ENCODE measurements around the gene CMC4.

CMC4 gene

GRCh38 chrX:155070975-155071693 lies at the start of gene CMC4, which contains the start of the genes BRCC3 and MTCP1:
CMC4 (minus strand) TSS chrX:155071136; CDS start chrX:155064023, 7,113 bp downstream.
BRCC3 (plus strand) TSS chrX:155071508; CDS start chrX:155071528, 20 bp downstream.
MTCP1 (minus strand) TSS chrX:155071136; CDS start chrX:155066010, 5,126 bp downstream.
- peak within 1 kb of the TSS; percentile 91 for H3K4me3 ChIP-seq (ENCODE audit: low read length)
- TF ChIP-seq ZNF274 (IDR thresholded peaks at IDR 0.05; ENCODE audit: low read depth, low read length) = no peak

DNA sequence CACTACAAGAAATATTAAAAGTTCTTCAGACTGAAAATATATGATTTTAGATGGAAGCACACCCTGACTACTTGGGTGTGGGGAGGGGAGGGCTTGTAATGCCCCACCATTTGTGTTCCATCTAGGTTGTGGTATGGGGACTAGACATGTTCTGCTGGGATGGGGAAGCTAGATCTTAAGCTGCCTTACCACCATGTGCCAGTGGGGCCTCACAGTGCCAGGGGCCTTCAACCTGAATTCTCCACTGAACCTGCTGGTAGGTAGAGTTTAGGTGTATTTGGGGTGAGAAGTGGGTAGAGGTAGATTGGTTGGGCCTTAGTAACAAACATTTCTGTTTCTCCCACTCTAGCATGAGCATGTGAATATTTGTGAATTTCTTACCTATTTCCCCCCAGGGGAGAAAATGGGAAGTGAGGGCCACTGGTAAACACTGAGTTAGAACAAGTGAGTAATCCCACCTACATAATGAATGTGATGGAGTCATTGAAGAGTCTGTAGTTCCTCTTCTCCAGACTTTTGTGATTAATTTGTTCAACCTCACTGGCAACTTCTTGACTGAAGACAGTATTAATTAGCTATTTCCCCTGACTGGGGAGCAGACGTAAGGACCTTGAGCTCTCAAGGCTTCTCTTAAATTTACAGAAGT lies 44.4 kb upstream of the CMC4 start:
- H3K4me3 ChIP-seq (ENCODE audit: low read length) = no peak overlapping the region
- TF ChIP-seq ZNF274 (IDR thresholded peaks at IDR 0.05; ENCODE audit: low read depth, low read length) = no peak

GRCh38 chrX:155113097-155113496 lies 42.2 kb upstream of the CMC4 start:
- TF ChIP-seq ZNF274 (IDR thresholded peaks at IDR 0.05; ENCODE audit: low read depth, low read length) = no peak
- no peak overlapping the region for H3K4me3 ChIP-seq (ENCODE audit: low read length)

- no peak for TF ChIP-seq ZNF274 (IDR thresholded peaks at IDR 0.05; ENCODE audit: low read depth, low read length)
- H3K4me3 ChIP-seq (ENCODE audit: low read length) = no peak overlapping the region
These were observed 41.2 kb upstream of the CMC4 start for GRCh38 chrX:155112171-155112570.

GRCh38 chrX:155108427-155108826 lies 37.5 kb upstream of the CMC4 start:
- no peak overlapping the region for H3K4me3 ChIP-seq (ENCODE audit: low read length)
- no peak for TF ChIP-seq ZNF274 (IDR thresholded peaks at IDR 0.05; ENCODE audit: low read depth, low read length)

DNA sequence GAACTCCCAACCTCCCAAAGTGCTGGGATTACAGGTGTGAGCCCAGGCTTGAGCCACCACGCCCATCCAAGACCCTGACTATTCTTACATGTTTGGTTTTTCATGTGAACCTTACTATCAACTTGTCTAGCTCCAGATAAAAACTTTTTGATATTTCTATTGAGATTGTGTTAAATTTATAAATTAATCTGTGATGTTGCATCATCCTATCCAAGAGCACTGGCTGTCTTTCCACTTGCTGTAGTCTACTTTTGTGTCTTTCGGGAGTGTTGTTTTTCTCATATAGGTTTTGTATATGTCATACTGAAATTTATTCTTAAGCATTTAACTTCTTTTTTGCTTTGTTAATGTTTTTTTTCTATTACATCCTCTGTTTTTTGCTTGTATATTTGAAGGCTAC lies 35.0 kb upstream of the CMC4 start:
- H3K4me3 ChIP-seq (ENCODE audit: low read length) = no peak overlapping the region
- TF ChIP-seq ZNF274 (IDR thresholded peaks at IDR 0.05; ENCODE audit: low read depth, low read length) = no peak

GRCh38 chrX:155094468-155095061 lies 23.6 kb upstream of the CMC4 start:
- H3K4me3 ChIP-seq (ENCODE audit: low read length) = no peak overlapping the region
- TF ChIP-seq ZNF274 (IDR thresholded peaks at IDR 0.05; ENCODE audit: low read depth, low read length) = no peak

DNA sequence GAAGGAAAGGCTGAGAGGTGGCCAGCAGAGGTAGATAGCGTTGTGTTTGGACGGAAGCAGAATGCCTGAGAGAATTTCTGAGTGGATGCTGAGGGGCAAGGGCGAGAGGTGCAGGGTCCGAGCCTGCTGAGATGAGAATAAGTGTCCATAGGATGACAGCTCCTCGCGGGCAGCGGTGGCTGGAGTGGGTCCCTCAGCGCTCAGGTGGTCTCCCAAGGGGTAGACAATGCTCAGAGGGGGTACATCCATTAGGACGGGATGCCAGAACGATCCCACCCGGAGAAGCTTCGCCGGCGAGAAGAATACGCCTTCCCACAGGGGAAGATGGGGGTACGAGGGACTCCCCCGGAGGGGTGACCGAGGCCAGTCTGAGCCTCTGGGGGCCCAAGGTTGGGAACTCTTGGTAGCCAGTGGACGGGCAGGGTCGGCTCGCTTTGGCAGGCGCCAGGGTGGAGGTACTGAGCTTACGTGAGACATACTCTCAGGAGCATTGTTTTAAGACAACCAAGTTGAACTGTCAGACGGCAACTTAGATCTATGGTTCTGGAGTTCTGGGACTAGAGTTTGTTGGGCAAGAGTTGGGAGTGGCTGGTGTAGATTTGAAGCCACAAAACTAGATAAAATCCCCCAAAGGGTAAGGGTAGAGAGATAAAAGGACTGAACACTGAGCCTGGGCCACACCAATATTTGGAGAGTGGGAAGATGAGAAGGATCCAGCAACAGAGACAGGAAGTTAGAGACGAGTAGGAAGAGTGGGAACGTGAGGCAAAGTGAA lies 16.2 kb upstream of the CMC4 start:
- H3K4me3 ChIP-seq (ENCODE audit: low read length) = no peak overlapping the region
- no peak for TF ChIP-seq ZNF274 (IDR thresholded peaks at IDR 0.05; ENCODE audit: low read depth, low read length)

- no peak overlapping the region for H3K4me3 ChIP-seq (ENCODE audit: low read length)
- TF ChIP-seq ZNF274 (IDR thresholded peaks at IDR 0.05; ENCODE audit: low read depth, low read length) = no peak
These were observed 15.4 kb upstream of the CMC4 start for GRCh38 chrX:155086202-155086840.

DNA sequence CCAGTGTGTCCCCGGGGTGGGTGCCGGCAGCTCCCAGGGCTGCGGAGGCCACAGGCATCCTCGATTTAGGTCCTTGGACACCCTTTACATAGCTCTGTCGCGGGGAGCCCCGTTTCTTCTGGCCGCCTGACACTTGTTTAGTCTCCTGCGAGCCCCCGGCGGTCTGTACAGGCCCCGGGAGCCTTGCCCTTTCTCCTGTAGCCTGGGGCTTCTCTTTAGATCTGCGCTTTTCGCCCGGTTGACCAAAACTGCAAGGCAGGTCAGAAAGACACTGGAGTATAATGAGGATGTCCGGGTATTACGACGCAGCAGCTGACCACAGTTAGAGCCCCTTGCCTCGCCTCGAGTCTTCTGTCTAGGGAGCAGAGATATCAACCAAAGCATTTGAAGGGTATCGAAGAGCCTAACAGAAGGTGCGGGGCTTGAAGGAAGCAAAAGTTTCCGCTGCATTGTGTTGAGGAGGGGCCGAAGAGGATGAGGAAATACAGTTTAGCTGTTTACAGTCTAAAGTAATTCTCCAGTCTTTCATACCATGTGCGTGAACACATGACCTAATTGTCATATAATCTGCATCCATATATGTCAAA lies 851 bp upstream of the CMC4 start:
- TF ChIP-seq ZNF274 (IDR thresholded peaks at IDR 0.05; ENCODE audit: low read depth, low read length) = no peak
- H3K4me3 ChIP-seq (ENCODE audit: low read length) = peak overlapping the region; percentile 91

DNA sequence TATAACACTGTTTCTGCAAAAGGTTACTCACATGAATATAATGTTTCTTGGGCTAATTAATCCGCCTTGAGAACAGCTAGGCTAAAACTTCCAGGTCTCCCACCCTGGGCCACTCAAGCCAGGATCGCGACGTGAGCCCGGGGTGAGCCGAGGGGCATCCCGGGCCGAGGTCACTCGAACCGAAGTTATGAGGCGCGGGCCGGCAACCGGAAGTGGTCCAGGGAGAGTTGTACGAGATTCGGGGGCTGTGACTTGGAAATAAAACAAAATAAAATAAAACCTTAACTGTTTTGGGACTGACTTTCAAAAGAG lies 317 bp downstream of the CMC4 start:
- no peak for TF ChIP-seq ZNF274 (IDR thresholded peaks at IDR 0.05; ENCODE audit: low read depth, low read length)
- H3K4me3 ChIP-seq (ENCODE audit: low read length) = peak overlapping the region; percentile 89

DNA sequence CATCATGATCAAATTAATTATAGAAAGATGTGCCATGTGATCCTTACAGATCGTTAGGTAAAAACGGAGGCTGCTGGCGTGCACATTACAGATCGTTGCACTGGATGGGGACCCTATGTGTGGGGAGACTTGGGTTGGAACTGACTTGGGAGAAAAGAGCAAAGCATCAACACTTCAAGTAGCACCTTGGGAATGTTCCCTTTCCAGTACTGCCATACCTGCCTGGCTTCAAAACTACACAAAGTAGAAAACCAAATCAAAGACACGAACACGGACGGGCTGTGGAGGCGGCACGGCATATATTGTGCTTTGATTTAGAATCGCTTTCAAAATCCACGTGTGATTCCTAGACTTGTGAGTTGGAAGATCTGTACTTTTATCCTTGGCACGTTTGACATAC lies 898 bp downstream of the CMC4 start:
- H3K4me3 ChIP-seq (ENCODE audit: low read length) = peak overlapping the region; percentile 89
- TF ChIP-seq ZNF274 (IDR thresholded peaks at IDR 0.05; ENCODE audit: low read depth, low read length) = no peak

DNA sequence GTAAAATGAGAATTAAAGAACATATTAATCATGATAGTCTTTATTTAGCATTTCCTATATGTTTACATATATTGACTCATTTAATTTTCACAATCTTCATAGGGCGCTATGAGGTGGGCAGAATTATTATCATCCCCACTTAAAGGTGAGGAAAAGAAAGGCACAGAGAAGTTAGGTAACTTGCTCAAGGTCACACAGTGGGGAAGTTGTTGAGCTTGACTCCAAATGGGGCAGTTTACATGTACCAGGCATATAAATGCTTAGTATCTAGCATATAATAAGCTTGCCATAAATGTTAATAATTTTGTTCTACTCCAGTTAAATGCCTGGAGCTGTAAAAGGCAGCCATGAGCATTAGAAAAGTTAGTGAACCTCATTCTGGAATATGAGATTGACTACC lies 1.5 kb downstream of the CMC4 start:
- H3K4me3 ChIP-seq (ENCODE audit: low read length) = peak overlapping the region; percentile 89; the same call in 1 of the 2 replicates
- TF ChIP-seq ZNF274 (IDR thresholded peaks at IDR 0.05; ENCODE audit: low read depth, low read length) = no peak
